Activated T-cell treated with anti-CD3 and anti-CD28 coated beads for 4 hours (primary cell): ENCODE results near the gene PDE3B.
A peak's percentile ranks its signal among the peaks of the same experiment; 100 is the strongest.

Experiments used
- DNase-seq: peaks from one replicate; pipeline ENCODE4 v3.0.0-alpha.2; 2020

PDE3B gene

GRCh38 chr11:14892036-14892556 lies 248.5 kb downstream of the PDE3B start, which contains the start of gene CYP2R1:
CYP2R1 (minus strand) TSS chr11:14892231; CDS start chr11:14892205, 26 bp downstream.
- peak; percentile 83 for DNase-seq

GRCh38 chr11:14892577-14892976 lies 249.0 kb downstream of the PDE3B start:
- no peak for DNase-seq

- no peak for DNase-seq
Measured at GRCh38 chr11:14894657-14895598, 251.3 kb downstream of the PDE3B start.

DNA sequence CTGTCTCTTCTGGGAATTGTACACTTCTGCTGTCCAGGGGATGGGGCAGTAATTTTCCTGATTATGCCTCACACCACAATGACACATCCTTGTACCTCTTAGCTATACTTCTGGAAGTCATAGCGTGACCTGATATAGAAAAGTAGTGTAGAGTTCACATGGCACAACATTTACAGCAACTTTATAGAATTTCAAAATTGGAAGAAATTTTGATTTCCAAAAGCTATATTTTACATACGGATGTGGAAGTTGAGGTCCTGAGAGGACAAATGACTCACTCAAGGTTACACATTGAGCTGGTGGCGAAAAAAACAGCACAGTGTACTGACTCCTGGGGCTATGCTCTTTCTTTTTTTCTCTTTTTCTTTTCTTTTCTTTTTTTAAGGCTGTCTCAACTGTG lies 254.8 kb downstream of the PDE3B start:
- no peak for DNase-seq

GRCh38 chr11:14898906-14899305 lies 255.3 kb downstream of the PDE3B start:
- no peak for DNase-seq

DNA sequence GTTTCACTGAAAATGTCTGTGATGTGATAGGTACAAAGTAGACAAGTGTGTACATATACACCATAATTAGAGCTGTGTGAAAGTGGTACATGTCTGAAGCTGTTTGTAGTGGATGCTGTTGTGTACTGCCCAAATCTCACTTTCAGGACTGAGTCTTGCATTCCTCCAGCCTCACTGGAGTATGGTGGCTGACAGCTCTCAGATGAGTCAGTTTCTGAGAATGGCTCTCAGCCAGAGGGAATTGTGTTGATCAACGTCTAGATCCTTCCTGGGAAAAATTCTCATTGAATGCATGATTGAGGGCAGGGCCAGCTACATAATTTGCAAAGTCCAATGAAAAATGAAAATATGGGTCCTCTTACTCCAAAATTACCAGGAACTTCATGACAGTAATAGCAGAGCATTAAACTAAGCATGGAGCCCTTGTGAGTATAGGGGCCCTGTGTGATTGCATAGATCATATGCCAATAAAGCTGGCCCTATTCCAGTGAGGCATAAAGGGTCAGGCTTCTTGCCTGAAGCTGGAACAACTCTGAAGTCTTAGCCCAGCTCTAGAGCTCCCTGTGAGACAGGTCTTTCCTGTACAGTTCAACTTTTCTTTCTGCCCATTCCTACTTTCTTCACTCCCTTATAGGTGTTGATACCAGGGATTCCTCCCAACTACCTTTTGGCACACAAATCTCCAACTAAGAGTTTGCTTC lies 259.2 kb downstream of the PDE3B start:
- DNase-seq, result no peak

DNA sequence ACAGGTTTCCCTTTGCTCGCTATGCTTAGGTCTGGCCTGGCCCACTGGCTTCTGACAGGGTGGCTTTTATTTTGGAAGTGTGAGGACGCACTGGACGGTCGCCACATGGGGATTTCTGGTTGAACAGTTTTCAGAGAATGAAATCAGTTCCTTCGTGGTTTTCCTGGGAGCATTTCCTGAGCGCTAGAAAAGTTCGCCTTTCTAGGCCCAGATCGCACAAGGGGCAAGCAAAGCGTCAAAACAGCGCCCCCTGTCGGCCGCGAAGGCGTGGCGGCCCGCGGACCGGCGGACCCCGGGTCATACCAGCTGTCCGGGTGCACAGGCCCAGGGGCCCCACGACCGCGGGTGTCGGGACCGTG lies 261.1 kb downstream of the PDE3B start:
- peak; percentile 78 for DNase-seq

- peak; percentile 51 for DNase-seq
Measured at GRCh38 chr11:14905104-14906033, 261.8 kb downstream of the PDE3B start.

- no peak for DNase-seq
Measured at GRCh38 chr11:14906578-14906977, 263.0 kb downstream of the PDE3B start.

DNA sequence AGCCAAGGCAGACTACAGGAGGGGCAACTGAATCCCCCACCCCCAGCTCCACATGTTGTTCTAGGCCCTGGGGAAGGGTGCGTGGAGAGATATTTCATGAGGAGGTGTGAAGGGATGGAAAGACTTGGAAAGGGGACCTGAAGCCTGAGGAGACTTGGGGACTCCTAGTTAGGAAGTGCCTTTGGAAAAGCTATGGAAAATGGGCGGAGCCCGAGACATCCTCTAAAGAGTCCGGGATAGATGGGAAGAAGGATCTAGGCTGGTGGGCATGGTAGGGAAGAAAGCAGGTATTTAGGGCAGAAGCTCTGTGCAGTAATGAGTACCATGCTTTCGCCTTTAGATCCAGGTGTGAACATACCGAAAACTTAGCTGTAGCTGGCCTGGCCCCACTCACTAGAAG lies 263.4 kb downstream of the PDE3B start:
- no peak for DNase-seq

GRCh38 chr11:14907411-14908213 lies 264.0 kb downstream of the PDE3B start:
- DNase-seq, result peak; percentile 84

DNA sequence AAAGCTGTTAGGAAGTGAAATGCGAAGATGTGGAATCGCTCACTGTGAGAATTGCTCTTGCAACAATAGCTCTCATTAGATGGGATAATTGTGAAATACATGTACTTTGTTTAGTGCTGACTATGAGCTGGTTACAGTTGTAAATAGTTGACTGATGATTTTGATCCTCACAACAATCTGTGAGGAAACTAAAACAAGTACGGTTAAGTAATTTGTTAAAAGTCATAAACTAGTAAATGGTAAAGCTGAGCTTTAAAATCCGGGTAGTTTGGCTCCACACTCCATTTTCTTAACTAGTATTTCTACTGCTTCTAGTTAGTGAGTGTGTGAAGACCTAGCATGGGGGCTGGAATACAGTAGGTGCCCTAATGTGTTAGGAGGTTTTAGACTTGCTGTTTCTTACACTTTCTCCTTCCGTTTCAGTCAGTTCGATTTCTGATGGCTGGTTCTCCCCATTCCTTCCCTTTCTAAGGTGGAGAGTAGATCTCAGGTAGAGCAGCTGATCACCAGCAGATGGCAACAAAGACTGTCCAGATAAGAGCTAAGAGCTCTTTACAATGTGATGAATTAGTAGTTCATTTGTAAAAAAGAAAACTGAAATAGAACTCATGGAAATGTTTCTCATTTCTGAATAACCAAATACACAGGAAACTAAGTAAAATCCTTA lies 264.7 kb downstream of the PDE3B start:
- DNase-seq, result no peak

DNA sequence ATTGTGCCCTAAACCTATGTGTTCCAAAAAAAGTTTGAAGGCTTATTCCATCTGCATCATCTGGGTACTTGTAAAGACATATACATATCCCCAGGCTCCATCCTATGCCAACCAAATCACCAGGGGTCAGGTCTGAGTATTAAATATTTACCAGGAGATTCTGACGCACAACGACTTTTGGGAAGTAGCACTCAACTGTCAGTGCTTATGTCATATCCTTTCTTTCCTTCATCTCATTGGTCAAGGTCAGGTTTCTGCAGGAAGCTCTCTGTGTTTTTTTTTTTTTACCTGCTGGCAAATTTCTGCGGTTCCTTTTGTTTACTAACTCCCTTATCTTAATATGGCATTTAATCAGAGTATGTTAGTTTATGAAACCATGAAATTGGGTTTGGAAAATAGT lies 270.9 kb downstream of the PDE3B start:
- no peak for DNase-seq

GRCh38 chr11:14916403-14916802 lies 272.8 kb downstream of the PDE3B start:
- no peak for DNase-seq
